OCI-LY7 (cell line): Measurements from ENCODE around the gene SYT7. TPM values are rescaled to one million over a fixed set of nuclear protein-coding genes. Genes with fewer than 3 reads are reported as not detected.

ENCODE experiments used
- BruUV-seq: library from RNA; stranded (reverse); fragments of 400-500 nt; replicated peaks from 2 replicates; lab custom pipeline; 2021; lab: Mats Ljungman, UMichigan
- CTCF ChIA-PET: fragments of 300-600 bp; sonication (Branson Sonifier 250); formaldehyde crosslinking; loops from one replicate; lab custom pipeline; 2022; ENCODE audit warnings: antibody characterized with exemption; ENCODE audit not compliant: unreplicated experiment; lab: Charles Lee
- POLR2A ChIA-PET: fragments of 300-600 bp; sonication (Branson Sonifier 250); formaldehyde crosslinking; loops from one replicate; lab custom pipeline; 2022; ENCODE audit warnings: antibody characterized with exemption; lab: Charles Lee
- DNase-seq: peaks from one replicate; pipeline ENCODE4 v3.0.0-alpha.2; 2015; ENCODE audit warnings: low spot score
- H2AFZ ChIP-seq: fragments of 200-600 bp; sonication (generic), shearing (Covaris generic); 2 replicates; pipeline ENCODE4 v1.6.1; 2014; ENCODE audit warnings: mild to moderate bottlenecking, antibody characterized with exemption, low read length, moderate library complexity
- H3K27ac ChIP-seq: fragments of 200-600 bp; sonication (generic); 2 replicates; pipeline ENCODE4 v1.5.1; 2014; ENCODE audit warnings: mixed run types, low read depth, mild to moderate bottlenecking, moderate library complexity, low read length, inconsistent platforms; ENCODE audit not compliant: poor library complexity, severe bottlenecking
- H3K36me3 ChIP-seq: fragments of 200-600 bp; sonication (generic); 2 replicates; pipeline ENCODE4 v1.6.1; 2014; ENCODE audit warnings: mild to moderate bottlenecking, antibody characterized with exemption, low read length, moderate library complexity, mixed read lengths; ENCODE audit not compliant: insufficient read depth
- H3K4me1 ChIP-seq: fragments of 200-600 bp; sonication (generic); 2 replicates; pipeline ENCODE4 v1.5.1; 2014; ENCODE audit warnings: mild to moderate bottlenecking, low read length; ENCODE audit not compliant: insufficient read depth, poor library complexity, severe bottlenecking
- H3K4me2 ChIP-seq: fragments of 200-600 bp; sonication (generic); 2 replicates; pipeline ENCODE4 v1.6.1; 2014; ENCODE audit warnings: mild to moderate bottlenecking, low read length
- H3K4me3 ChIP-seq: fragments of 200-600 bp; sonication (generic); 2 replicates; pipeline ENCODE4 v1.5.1; 2014; ENCODE audit warnings: mild to moderate bottlenecking, low read depth, low read length; ENCODE audit not compliant: poor library complexity, severe bottlenecking
- H3K79me2 ChIP-seq: fragments of 200-600 bp; sonication (generic); 2 replicates; pipeline ENCODE4 v1.6.1; 2016; ENCODE audit warnings: low read depth, mild to moderate bottlenecking, low read length, moderate library complexity, mixed read lengths; ENCODE audit not compliant: insufficient read depth
- H3K9me2 ChIP-seq: fragments of 200-600 bp; sonication (generic); 2 replicates; pipeline ENCODE4 v1.6.1; 2016; ENCODE audit warnings: mild to moderate bottlenecking, low read length, mixed read lengths; ENCODE audit not compliant: insufficient read depth
- H3K9me3 ChIP-seq: fragments of 200-600 bp; sonication (generic); 2 replicates; pipeline ENCODE4 v1.6.1; 2014; ENCODE audit warnings: mild to moderate bottlenecking, mixed run types, low read length, mixed read lengths
- H4K20me1 ChIP-seq: fragments of 200-600 bp; sonication (generic); 2 replicates; pipeline ENCODE4 v1.6.1; 2014; ENCODE audit warnings: mild to moderate bottlenecking, antibody characterized with exemption, low read length, moderate library complexity, mixed read lengths; ENCODE audit not compliant: insufficient read depth
- CTCF ChIP-seq: fragments of 200-600 bp; sonication (generic); conservative IDR thresholded peaks from 2 replicates; pipeline ENCODE4 v1.5.1; 2014; ENCODE audit warnings: mild to moderate bottlenecking, antibody characterized with exemption, low read length, moderate library complexity, mixed read lengths
- EZH2phosphoT487 ChIP-seq: fragments of 200-600 bp; sonication (generic); IDR thresholded peaks from 2 replicates; pipeline ENCODE4 v1.6.1; 2018; ENCODE audit warnings: low read depth, borderline replicate concordance, mild to moderate bottlenecking, mixed run types, antibody characterized with exemption, low read length, moderate library complexity, mixed read lengths
- intact Hi-C: fragments of 100-400 bp; cut with micrococcal nuclease; formaldehyde crosslinking; loops from one replicate; pipeline ENCODE4 v1.10.0; 2022; ENCODE audit not compliant: unreplicated experiment
- total RNA-seq, 2 experiments: library from RNA; depleted of rRNA in 1 of 2; stranded (reverse); fragments of >200 nt in 1 of 2; shearing (Covaris generic) in 1 of 2; gene quantifications; 2 replicates each; pipeline ENCODE4 v1.2.3, GENCODE V29; 2014 to 2022

Gene SYT7
- total RNA-seq, 2 experiments from 2014 or later: not detected

GRCh38 chr11:61575886-61576861 is 4.7 kb downstream of the SYT7 start:
- H4K20me1 ChIP-seq: no peaks in the 10 kb centered on the region
- intact Hi-C loops: no loop called here
- H3K9me2 ChIP-seq: no peaks in the 10 kb centered on the region
- no peak overlapping the region for H3K27ac ChIP-seq
- H3K4me3 ChIP-seq: no peak overlapping the region
- POLR2A ChIA-PET: no interaction called here
- no peak overlapping the region for H3K4me2 ChIP-seq
- H3K4me1 ChIP-seq: no peaks in the 10 kb centered on the region
- no peaks in the 10 kb centered on the region for H3K79me2 ChIP-seq
- no TSS peak for BruUV-seq
- H3K36me3 ChIP-seq: no peaks in the 10 kb centered on the region
- H3K9me3 ChIP-seq: no peaks in the 10 kb centered on the region
- TF ChIP-seq EZH2phosphoT487 (no peak), CTCF (no peak)
- no peak overlapping the region for H2AFZ ChIP-seq
- CTCF ChIA-PET: interaction anchor here (0.8 kb wide), 1 partner anchor 12 kb away, joined by 4 read pairs; no protein-coding TSS in a partner anchor
- no peak for DNase-seq

GRCh38 chr11:61574611-61575010 is 6.3 kb downstream of the SYT7 start:
- H3K4me3 ChIP-seq: no peak overlapping the region
- DNase-seq: no peak
- H3K79me2 ChIP-seq: no peaks in the 10 kb centered on the region
- no peaks in the 10 kb centered on the region for H3K9me3 ChIP-seq
- no peak overlapping the region for H3K27ac ChIP-seq
- intact Hi-C loops: no loop called here
- H3K4me2 ChIP-seq: no peak overlapping the region
- POLR2A ChIA-PET: interaction anchor here (0.5 kb wide), 1 partner anchor 14 kb away, joined by 4 read pairs; no protein-coding TSS in a partner anchor
- no peaks in the 10 kb centered on the region for H3K36me3 ChIP-seq
- no peaks in the 10 kb centered on the region for H3K9me2 ChIP-seq
- no peak for TF ChIP-seq CTCF
- no peak for TF ChIP-seq EZH2phosphoT487
- CTCF ChIA-PET: no interaction called here
- no peaks in the 10 kb centered on the region for H3K4me1 ChIP-seq
- H2AFZ ChIP-seq: no peak overlapping the region
- no peaks in the 10 kb centered on the region for H4K20me1 ChIP-seq
- BruUV-seq: no TSS peak

GRCh38 chr11:61572913-61573312 is 8.0 kb downstream of the SYT7 start:
- Histone ChIP-seq H3K9me3 (no peaks in the 10 kb centered on the region), H3K36me3 (no peaks in the 10 kb centered on the region), H3K9me2 (no peaks in the 10 kb centered on the region), H3K4me3 (no peak overlapping the region), H4K20me1 (no peaks in the 10 kb centered on the region), H3K4me1 (no peaks in the 10 kb centered on the region), H2AFZ (no peak overlapping the region), H3K27ac (no peak overlapping the region), H3K4me2 (no peak overlapping the region), H3K79me2 (no peaks in the 10 kb centered on the region)
- POLR2A ChIA-PET: no interaction called here
- no peak for DNase-seq
- intact Hi-C loops: no loop called here
- CTCF ChIA-PET: no interaction called here
- no TSS peak for BruUV-seq
- TF ChIP-seq CTCF: no peak
- no peak for TF ChIP-seq EZH2phosphoT487
